H1 (cell line): ENCODE results near the gene CYP46A1. TPM values are rescaled to one million over a fixed set of nuclear protein-coding genes. Genes with fewer than 3 reads are reported as not detected.
A peak's percentile ranks its signal among the peaks of the same experiment; 100 is the strongest.

Source experiments
- CTCF ChIA-PET: fragments of 300-600 bp; sonication (Branson Sonifier 250); formaldehyde crosslinking; loops from one replicate; lab custom pipeline; 2021; ENCODE audit not compliant: partially characterized antibody; lab: Charles Lee
- POLR2A ChIA-PET: fragments of 300-600 bp; sonication (Branson Sonifier 250); formaldehyde crosslinking; loops from one replicate; lab custom pipeline; 2021; ENCODE audit warnings: inconsistent platforms; ENCODE audit not compliant: partially characterized antibody; lab: Charles Lee
- DNase-seq, 2 experiments: peaks; one replicate each; pipeline versions ENCODE4 v3.0.0 to v3.0.0-alpha.2; 2010 to 2022; ENCODE audit warnings: low spot score in 2 of 2, low read depth in 1 of 2, mixed read lengths in 1 of 2
- FAIRE-seq: peaks from 2 replicates; lab custom pipeline; 2011; peaks lifted over from hg19 to GRCh38; lab: Jason Lieb, UNC
- H2AFZ ChIP-seq: 2 replicates; pipeline ENCODE4 v1.8.1; 2012; ENCODE audit warnings: low read length, inconsistent platforms
- H2AK5ac ChIP-seq: 2 replicates; pipeline ENCODE4 v1.6.1; 2013; ENCODE audit warnings: low read depth, low read length
- H2BK120ac ChIP-seq: replicated peaks from 2 replicates; pipeline ENCODE3; 2013; ENCODE audit warnings: low read depth, low read length, inconsistent platforms
- H2BK12ac ChIP-seq: 2 replicates; pipeline ENCODE4 v1.6.1; 2013; ENCODE audit warnings: low read depth, low read length
- H2BK15ac ChIP-seq: 2 replicates; pipeline ENCODE4 v1.6.1; 2013; ENCODE audit warnings: low read length
- H2BK20ac ChIP-seq: 2 replicates; pipeline ENCODE4 v1.6.1; 2013; ENCODE audit warnings: low read length
- H2BK5ac ChIP-seq: 2 replicates; pipeline ENCODE4 v1.6.1; 2013; ENCODE audit warnings: low read depth, low read length
- H3K14ac ChIP-seq: 2 replicates; pipeline ENCODE4 v1.6.1; 2013; ENCODE audit warnings: inconsistent platforms; ENCODE audit not compliant: insufficient read length
- H3K18ac ChIP-seq: 2 replicates; pipeline ENCODE4 v1.6.1; 2013; ENCODE audit warnings: low read length; ENCODE audit errors: extremely low read depth
- H3K23ac ChIP-seq: 2 replicates; pipeline ENCODE4 v1.6.1; 2013; ENCODE audit warnings: inconsistent platforms; ENCODE audit not compliant: insufficient read length
- H3K23me2 ChIP-seq: 2 replicates; pipeline ENCODE4 v1.6.1; 2013; ENCODE audit warnings: low read depth, low read length
- H3K27ac ChIP-seq: 2 replicates; pipeline ENCODE4 v1.6.1; 2011; ENCODE audit warnings: low read depth, low read length, inconsistent platforms
- H3K27me3 ChIP-seq, 4 experiments: replicated peaks in 1 of 4; 1 replicate in 1 of 4; 2 replicates in 3 of 4; pipeline versions ENCODE4 v1.6.1 to v1.8.1; 2011 to 2013; ENCODE audit warnings: low read length in 3 of 4, mild to moderate bottlenecking in 3 of 4, inconsistent platforms in 2 of 4, mixed read lengths in 2 of 4, moderate library complexity in 1 of 4; ENCODE audit not compliant: control insufficient read depth in 3 of 4, insufficient read depth in 3 of 4; ENCODE audit errors: extremely low read depth in 1 of 4
- H3K36me3 ChIP-seq, 4 experiments: 2 replicates each; pipeline versions ENCODE4 v1.6.1 to v1.8.1; 2011 to 2013; ENCODE audit warnings: mild to moderate bottlenecking in 4 of 4, low read length in 3 of 4, moderate library complexity in 2 of 4, control low read depth in 1 of 4, inconsistent platforms in 1 of 4; ENCODE audit not compliant: insufficient read depth in 4 of 4, control insufficient read depth in 2 of 4
- H3K4ac ChIP-seq: replicated peaks from 2 replicates; pipeline ENCODE3; 2013; ENCODE audit warnings: low read length, low read depth, mixed read lengths, inconsistent platforms; ENCODE audit not compliant: insufficient read length
- H3K4me1 ChIP-seq, 4 experiments: replicated peaks in 1 of 4; 1 replicate in 1 of 4; 2 replicates in 3 of 4; pipeline versions ENCODE4 v1.6.1 to v1.8.1; 2011 to 2013; ENCODE audit warnings: low read length in 3 of 4, inconsistent platforms in 2 of 4, mixed read lengths in 1 of 4; ENCODE audit not compliant: insufficient read depth in 4 of 4, control insufficient read depth in 3 of 4
- H3K4me2 ChIP-seq, 2 experiments: 2 replicates each; pipeline versions ENCODE4 v1.6.1 to v1.8.1; 2011 to 2013; ENCODE audit warnings: low read depth in 2 of 2, low read length in 2 of 2, control low read depth in 1 of 2, inconsistent platforms in 1 of 2, mild to moderate bottlenecking in 1 of 2; ENCODE audit not compliant: insufficient read depth in 1 of 2
- H3K4me3 ChIP-seq, 4 experiments: fragments of 200-600, 300-600 bp in 1 of 4; sonication (generic), shearing (Covaris generic), sonication (Bioruptor Twin) in 1 of 4; 2 replicates each; pipeline versions ENCODE4 v1.5.1 to v1.8.1; 2011 to 2016; ENCODE audit warnings: low read length in 4 of 4, low read depth in 3 of 4, control low read depth in 2 of 4, inconsistent platforms in 2 of 4, mild to moderate bottlenecking in 2 of 4, mixed read lengths in 1 of 4, moderate library complexity in 1 of 4; ENCODE audit not compliant: insufficient read depth in 2 of 4; ENCODE audit errors: extremely low read depth in 1 of 4
- H3K56ac ChIP-seq: replicated peaks from 2 replicates; pipeline ENCODE3; 2013; ENCODE audit warnings: low read depth, mild to moderate bottlenecking, mixed read lengths, low read length, inconsistent platforms; ENCODE audit not compliant: insufficient read length
- H3K79me1 ChIP-seq: 2 replicates; pipeline ENCODE4 v1.6.1; 2013; ENCODE audit warnings: low read depth, low read length, control low read depth
- H3K79me2 ChIP-seq, 2 experiments: 2 replicates each; pipeline versions ENCODE4 v1.6.1 to v1.8.1; 2012 to 2013; ENCODE audit warnings: low read length in 2 of 2, mild to moderate bottlenecking in 2 of 2, inconsistent platforms in 1 of 2; ENCODE audit not compliant: insufficient read depth in 2 of 2, control insufficient read depth in 1 of 2
- H3K9ac ChIP-seq, 4 experiments: replicated peaks in 1 of 4; 1 replicate in 1 of 4; 2 replicates in 3 of 4; pipeline versions ENCODE4 v1.6.1 to v1.8.1; 2011 to 2013; ENCODE audit warnings: low read depth in 3 of 4, low read length in 3 of 4, control low read depth in 2 of 4, mild to moderate bottlenecking in 2 of 4, moderate library complexity in 2 of 4, inconsistent platforms in 1 of 4; ENCODE audit errors: extremely low read depth in 1 of 4
- H3K9me3 ChIP-seq, 2 experiments: 2 replicates each; pipeline versions ENCODE4 v1.6.1 to v1.8.1; 2012 to 2013; ENCODE audit warnings: mild to moderate bottlenecking in 2 of 2, moderate library complexity in 2 of 2, control low read depth in 1 of 2, inconsistent platforms in 1 of 2, low read depth in 1 of 2, low read length in 1 of 2, mixed read lengths in 1 of 2; ENCODE audit not compliant: insufficient read depth in 2 of 2
- H4K20me1 ChIP-seq, 2 experiments: replicated peaks in 1 of 2; 2 replicates each; pipeline versions ENCODE3 to v1.8.1; 2011 to 2013; ENCODE audit warnings: inconsistent platforms in 2 of 2, low read length in 2 of 2, mild to moderate bottlenecking in 1 of 2; ENCODE audit not compliant: insufficient read depth in 2 of 2, control insufficient read depth in 1 of 2
- H4K5ac ChIP-seq: 2 replicates; pipeline ENCODE4 v1.6.1; 2013; ENCODE audit warnings: low read length, low read depth, mixed read lengths, inconsistent platforms; ENCODE audit not compliant: insufficient read length
- H4K8ac ChIP-seq: 2 replicates; pipeline ENCODE4 v1.8.0; 2013; ENCODE audit warnings: mild to moderate bottlenecking, moderate library complexity, low read length, inconsistent platforms; ENCODE audit not compliant: insufficient read depth; ENCODE audit errors: extremely low read depth
- H4K91ac ChIP-seq: replicated peaks from 2 replicates; pipeline ENCODE3; 2013; ENCODE audit warnings: low read length, mixed read lengths, inconsistent platforms; ENCODE audit not compliant: insufficient read length
- ATF2 ChIP-seq: IDR thresholded peaks from 2 replicates; pipeline ENCODE4 v1.6.1; 2012; ENCODE audit warnings: low read length, inconsistent platforms
- EZH2 ChIP-seq: fragments of 200-600 bp; sonication (generic); IDR thresholded peaks from 2 replicates; pipeline ENCODE4 v1.7.1; 2012; ENCODE audit warnings: low read depth, mild to moderate bottlenecking, moderate library complexity, low read length, inconsistent platforms; ENCODE audit not compliant: severe bottlenecking
- GABPA ChIP-seq: IDR thresholded peaks from 2 replicates; pipeline ENCODE4 v1.6.1; 2011; ENCODE audit warnings: mild to moderate bottlenecking, low read length, moderate library complexity, borderline replicate concordance; ENCODE audit not compliant: insufficient read depth
- HDAC2 ChIP-seq, 2 experiments: fragments of 300-600 bp in 1 of 2; sonication (generic) in 1 of 2; IDR thresholded peaks; 2 replicates each; pipeline ENCODE4 v1.6.1; 2011 to 2012; ENCODE audit warnings: low read depth in 2 of 2, low read length in 2 of 2, mild to moderate bottlenecking in 2 of 2, moderate library complexity in 2 of 2, borderline replicate concordance in 1 of 2, inconsistent platforms in 1 of 2
- RAD21 ChIP-seq, 2 experiments: IDR thresholded peaks in 1 of 2; conservative IDR thresholded peaks in 1 of 2; 2 replicates each; pipeline ENCODE4 v1.6.1; 2011; ENCODE audit warnings: low read depth in 2 of 2, low read length in 2 of 2, improper control_type of control experiment in 1 of 2, inconsistent platforms in 1 of 2, mild to moderate bottlenecking in 1 of 2, moderate library complexity in 1 of 2
- SAP30 ChIP-seq: fragments of 300-600 bp; sonication (generic); IDR thresholded peaks from 2 replicates; pipeline ENCODE4 v1.7.1; 2012; ENCODE audit warnings: low read length, moderate library complexity, mild to moderate bottlenecking, inconsistent platforms; ENCODE audit not compliant: insufficient read depth, insufficient replicate concordance
- SP4 ChIP-seq: IDR thresholded peaks from 2 replicates; pipeline ENCODE4 v1.6.1; 2012; ENCODE audit warnings: low read length, inconsistent platforms
- USF2 ChIP-seq: IDR thresholded peaks from 2 replicates; pipeline ENCODE4 v1.6.1; 2011; ENCODE audit warnings: low read length, improper control_type of control experiment
- WGBS, 2 experiments: shearing (Covaris generic) in 1 of 2; methylation state at CpG; one replicate each; pipeline versions ENCODE4 v1.1.6 to v1.1.7; 2013 to 2015; ENCODE audit warnings: low lambda C conversion rate in 2 of 2, mixed read lengths in 2 of 2, inconsistent platforms in 1 of 2, low coverage in 1 of 2, missing lambda C conversion rate in 1 of 2; ENCODE audit not compliant: insufficient replicate concordance in 2 of 2, insufficient coverage in 1 of 2, insufficient read length in 1 of 2; ENCODE audit errors: extremely low coverage in 1 of 2, missing lambda C conversion rate in 1 of 2; 5-methylcytosine and 5-hydroxymethylcytosine counted together
- polyA plus RNA-seq, 7 experiments: library from polyadenylated mRNA; depleted of rRNA in 3 of 7; stranded (reverse) in 5 of 7; unstranded in 2 of 7; fragments of >200 nt in 5 of 7; fragments of 200-250 nt in 2 of 7; gene quantifications; 1 replicate in 5 of 7; 2 replicates in 1 of 7; 4 replicates in 1 of 7; pipeline versions ENCODE4 v1.2.1 to v1.2.3, GENCODE V29; 2011 to 2013; ENCODE audit warnings: missing spikeins in 2 of 7, mixed read lengths in 2 of 7
- total RNA-seq: library from RNA; stranded (reverse); fragmentation: NEBNext Ultra II Directional; extraction: Animal tissue kit (Norgen Biotek cat#: 25700); gene quantifications from 2 replicates; pipeline ENCODE4 v1.2.1, GENCODE V29; 2021

Gene CYP46A1
- total and polyA plus RNA-seq, 2 of the 8 experiments (the other 6 are each of a cell fraction or from before 2014, with no cell fraction given), result 0.41 to 1.3 TPM

- no peak overlapping the region for H3K56ac ChIP-seq
- H3K9ac ChIP-seq, result no peak overlapping the region
- H4K5ac ChIP-seq, result no peak overlapping the region
- no peaks in the 10 kb centered on the region for H3K9me3 ChIP-seq
- H3K36me3 ChIP-seq, result no peaks in the 10 kb centered on the region
- DNase-seq (no peak), FAIRE-seq (no peak)
- no peaks in the 10 kb centered on the region for H3K27me3 ChIP-seq
- H4K20me1 ChIP-seq, result no peaks in the 10 kb centered on the region
- H2BK120ac ChIP-seq, result no peak overlapping the region
- POLR2A ChIA-PET, result interaction anchor here (1.0 kb wide), 1 partner anchor 19 kb away, joined by 3 read pairs; no protein-coding TSS in a partner anchor
- H2BK12ac ChIP-seq, result no peak overlapping the region
- H3K79me2 ChIP-seq, result no peaks in the 10 kb centered on the region
- H4K91ac ChIP-seq, result no peak overlapping the region
- no peak overlapping the region for H2BK5ac ChIP-seq
- H2BK15ac ChIP-seq, result 0 out of 2 replicates have a peak overlapping the region, but pooled peaks have one; percentile 34
- no peak overlapping the region for H3K18ac ChIP-seq
- no peak overlapping the region for H3K4ac ChIP-seq
- H2AFZ ChIP-seq, result no peak overlapping the region
- no peaks in the 10 kb centered on the region for H3K79me1 ChIP-seq
- H4K8ac ChIP-seq, result no peak overlapping the region
- H3K4me3 ChIP-seq, result no peak overlapping the region
- no peak overlapping the region for H3K23ac ChIP-seq
- H3K27ac ChIP-seq, result no peak overlapping the region
- no peak overlapping the region for H2BK20ac ChIP-seq
- peaks cover 0 to 16% (median 9%) of the 10 kb centered on the region in 4 experiments; a peak in 6 of 7 replicates for H3K4me1 ChIP-seq
- WGBS, 2 experiments, result 96% methylated on average over 12 of the region's 12 CpGs; no CpG with 5 or more reads in 1 of the 2 experiments
- no peak overlapping the region for H2AK5ac ChIP-seq
- no peak overlapping the region for H3K14ac ChIP-seq
- no peak overlapping the region for H3K4me2 ChIP-seq
- CTCF ChIA-PET, result interaction anchor here (0.7 to 2.3 kb wide), 7 partner anchors 8 to 130 kb away, joined by 3 to 7 read pairs (median 3); no protein-coding TSS in a partner anchor
- H3K23me2 ChIP-seq, result no peaks in the 10 kb centered on the region
- TF ChIP-seq ATF2 (no peak), USF2 (no peak), SAP30 (no peak), EZH2 (no peak), RAD21 (IDR thresholded peaks at IDR 0.05 in 1 of 2, conservative IDR thresholded peaks at IDR 0.05 in 1 of 2; ENCODE audit: low read depth in 2 of 2, low read length in 2 of 2) (no peak), GABPA (no peak), SP4 (no peak), HDAC2 (IDR thresholded peaks at IDR 0.05; ENCODE audit: borderline replicate concordance in 1 of 2, low read depth in 2 of 2, low read length in 2 of 2) (no peak)
These were observed 73.4 kb downstream of the CYP46A1 start for GRCh38 chr14:99757331-99758070.
